ENCODE results near the gene ARHGAP6. TPM values are rescaled to one million over a fixed set of nuclear protein-coding genes. Genes with fewer than 3 reads are reported as not detected.

Gene ARHGAP6
- total and polyA plus RNA-seq, 2 of the 13 experiments (the other 11 are each of a cell fraction or from before 2014, with no cell fraction given): 0.11 TPM; not detected in 1

DNA sequence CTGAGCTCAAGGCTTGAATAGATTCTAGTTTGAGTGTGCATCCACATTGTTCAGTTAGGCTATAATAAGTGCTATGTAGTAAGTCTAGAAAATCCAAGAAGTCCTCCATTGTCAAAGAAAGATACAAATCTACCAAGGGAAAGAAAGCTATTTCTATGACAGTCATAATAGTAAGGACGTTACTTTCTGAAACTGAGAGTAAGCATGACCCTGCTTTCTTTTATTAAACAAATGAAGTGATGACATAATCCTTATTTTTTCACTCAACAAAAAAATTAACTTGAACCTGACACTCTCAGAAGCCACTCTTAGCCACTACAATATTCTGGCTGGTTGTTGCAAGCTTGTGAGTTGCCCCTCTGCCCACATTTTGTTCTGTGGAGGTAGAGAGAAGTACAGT lies 406.3 kb downstream of the ARHGAP6 start (continued):
- TF ChIP-seq TSC22D2 (CRISPR knock-in tag; IDR thresholded peaks at IDR 0.05; ENCODE audit: borderline replicate concordance) (no peak), ARNT2 (CRISPR knock-in tag; IDR thresholded peaks at IDR 0.05; ENCODE audit: low read depth) (no peak), CBX2 (IDR thresholded peaks at IDR 0.05; ENCODE audit: low read depth, low read length) (no peak), CBX2 (CRISPR knock-in tag; IDR thresholded peaks at IDR 0.05; ENCODE audit: low read depth) (no peak), SKI (IDR thresholded peaks at IDR 0.05; ENCODE audit: partially characterized antibody) (no peak), ZNF782 (CRISPR knock-in tag; IDR thresholded peaks at IDR 0.05; ENCODE audit: borderline replicate concordance) (no peak), ZBTB8A (CRISPR knock-in tag; IDR thresholded peaks at IDR 0.05; ENCODE audit: borderline replicate concordance, low read depth) (no peak)
- TF ChIP-seq, protein P1, sequence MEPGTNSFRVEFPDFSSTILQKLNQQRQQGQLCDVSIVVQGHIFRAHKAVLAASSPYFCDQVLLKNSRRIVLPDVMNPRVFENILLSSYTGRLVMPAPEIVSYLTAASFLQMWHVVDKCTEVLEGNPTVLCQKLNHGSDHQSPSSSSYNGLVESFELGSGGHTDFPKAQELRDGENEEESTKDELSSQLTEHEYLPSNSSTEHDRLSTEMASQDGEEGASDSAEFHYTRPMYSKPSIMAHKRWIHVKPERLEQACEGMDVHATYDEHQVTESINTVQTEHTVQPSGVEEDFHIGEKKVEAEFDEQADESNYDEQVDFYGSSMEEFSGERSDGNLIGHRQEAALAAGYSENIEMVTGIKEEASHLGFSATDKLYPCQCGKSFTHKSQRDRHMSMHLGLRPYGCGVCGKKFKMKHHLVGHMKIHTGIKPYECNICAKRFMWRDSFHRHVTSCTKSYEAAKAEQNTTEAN (CRISPR knock-in tag; conservative IDR thresholded peaks at IDR 0.05): no peak
- TF ChIP-seq, protein P2, sequence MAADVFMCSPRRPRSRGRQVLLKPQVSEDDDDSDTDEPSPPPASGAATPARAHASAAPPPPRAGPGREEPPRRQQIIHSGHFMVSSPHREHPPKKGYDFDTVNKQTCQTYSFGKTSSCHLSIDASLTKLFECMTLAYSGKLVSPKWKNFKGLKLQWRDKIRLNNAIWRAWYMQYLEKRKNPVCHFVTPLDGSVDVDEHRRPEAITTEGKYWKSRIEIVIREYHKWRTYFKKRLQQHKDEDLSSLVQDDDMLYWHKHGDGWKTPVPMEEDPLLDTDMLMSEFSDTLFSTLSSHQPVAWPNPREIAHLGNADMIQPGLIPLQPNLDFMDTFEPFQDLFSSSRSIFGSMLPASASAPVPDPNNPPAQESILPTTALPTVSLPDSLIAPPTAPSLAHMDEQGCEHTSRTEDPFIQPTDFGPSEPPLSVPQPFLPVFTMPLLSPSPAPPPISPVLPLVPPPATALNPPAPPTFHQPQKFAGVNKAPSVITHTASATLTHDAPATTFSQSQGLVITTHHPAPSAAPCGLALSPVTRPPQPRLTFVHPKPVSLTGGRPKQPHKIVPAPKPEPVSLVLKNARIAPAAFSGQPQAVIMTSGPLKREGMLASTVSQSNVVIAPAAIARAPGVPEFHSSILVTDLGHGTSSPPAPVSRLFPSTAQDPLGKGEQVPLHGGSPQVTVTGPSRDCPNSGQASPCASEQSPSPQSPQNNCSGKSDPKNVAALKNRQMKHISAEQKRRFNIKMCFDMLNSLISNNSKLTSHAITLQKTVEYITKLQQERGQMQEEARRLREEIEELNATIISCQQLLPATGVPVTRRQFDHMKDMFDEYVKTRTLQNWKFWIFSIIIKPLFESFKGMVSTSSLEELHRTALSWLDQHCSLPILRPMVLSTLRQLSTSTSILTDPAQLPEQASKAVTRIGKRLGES (CRISPR knock-in tag; IDR thresholded peaks at IDR 0.05; ENCODE audit: borderline replicate concordance): no peak
- TF ChIP-seq, protein P3, sequence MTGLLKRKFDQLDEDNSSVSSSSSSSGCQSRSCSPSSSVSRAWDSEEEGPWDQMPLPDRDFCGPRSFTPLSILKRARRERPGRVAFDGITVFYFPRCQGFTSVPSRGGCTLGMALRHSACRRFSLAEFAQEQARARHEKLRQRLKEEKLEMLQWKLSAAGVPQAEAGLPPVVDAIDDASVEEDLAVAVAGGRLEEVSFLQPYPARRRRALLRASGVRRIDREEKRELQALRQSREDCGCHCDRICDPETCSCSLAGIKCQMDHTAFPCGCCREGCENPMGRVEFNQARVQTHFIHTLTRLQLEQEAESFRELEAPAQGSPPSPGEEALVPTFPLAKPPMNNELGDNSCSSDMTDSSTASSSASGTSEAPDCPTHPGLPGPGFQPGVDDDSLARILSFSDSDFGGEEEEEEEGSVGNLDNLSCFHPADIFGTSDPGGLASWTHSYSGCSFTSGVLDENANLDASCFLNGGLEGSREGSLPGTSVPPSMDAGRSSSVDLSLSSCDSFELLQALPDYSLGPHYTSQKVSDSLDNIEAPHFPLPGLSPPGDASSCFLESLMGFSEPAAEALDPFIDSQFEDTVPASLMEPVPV (CRISPR knock-in tag; IDR thresholded peaks at IDR 0.05): no peak

Data from HepG2 (cell line).